HepG2 (cell line): ENCODE data around the gene TRAF5. TPM values are rescaled to one million over a fixed set of nuclear protein-coding genes. Genes with fewer than 3 reads are reported as not detected.
A peak's percentile ranks its signal among the peaks of the same experiment; 100 is the strongest.

ENCODE experiments used
- EHMT2 ChIP-seq: fragments of 200-600 bp; sonication (generic); IDR thresholded peaks from 2 replicates; pipeline ENCODE4 v1.7.0; 2017; ENCODE audit warnings: antibody characterized with exemption, low read depth, low read length, borderline replicate concordance
- FOXC1 ChIP-seq: sonication (generic); formaldehyde crosslinking; IDR thresholded peaks from 2 replicates; pipeline ENCODE4 v1.8.0; 2022; ENCODE audit warnings: mild to moderate bottlenecking, missing genetic modification reagents, borderline replicate concordance
- HES4 ChIP-seq: sonication (generic); formaldehyde crosslinking; IDR thresholded peaks from 2 replicates; pipeline ENCODE4 v1.9.0; 2021; ENCODE audit warnings: mild to moderate bottlenecking, missing genetic modification reagents, borderline replicate concordance
- KDM3A ChIP-seq: IDR thresholded peaks from 2 replicates; pipeline ENCODE4 v1.6.1; 2018; ENCODE audit warnings: low read depth, missing compliant biosample characterization
- NAIF1 ChIP-seq: sonication (generic); formaldehyde crosslinking; IDR thresholded peaks from 2 replicates; pipeline ENCODE4 v1.5.0; 2020; ENCODE audit warnings: mild to moderate bottlenecking, missing genetic modification reagents, borderline replicate concordance
- NFIC ChIP-seq: IDR thresholded peaks from 2 replicates; pipeline ENCODE4 v1.6.1; 2012; ENCODE audit warnings: mild to moderate bottlenecking, low read length, inconsistent platforms
- NFRKB ChIP-seq: fragments of 450-650 bp; IDR thresholded peaks from 2 replicates; pipeline ENCODE4 v1.6.1; 2017
- PHF20 ChIP-seq: sonication (generic); formaldehyde crosslinking; IDR thresholded peaks from 2 replicates; pipeline ENCODE4 v1.5.0; 2020; ENCODE audit warnings: mild to moderate bottlenecking, missing genetic modification reagents
- POLR2G ChIP-seq: fragments of 200-400 bp; formaldehyde crosslinking; IDR thresholded peaks from 2 replicates; pipeline ENCODE4 v1.6.1; 2018; ENCODE audit warnings: mild to moderate bottlenecking, low read depth, low read length, moderate library complexity
- RAD51 ChIP-seq: fragments of 450-650 bp; IDR thresholded peaks from 2 replicates; pipeline ENCODE4 v1.6.1; 2016; ENCODE audit warnings: borderline replicate concordance
- TP53 ChIP-seq: sonication (generic); formaldehyde crosslinking; conservative IDR thresholded peaks from 2 replicates; pipeline ENCODE4 v1.4.0; 2020; ENCODE audit warnings: missing genetic modification reagents
- ZFX ChIP-seq: sonication (generic); formaldehyde crosslinking; IDR thresholded peaks from 2 replicates; pipeline ENCODE4 v1.4.0; 2020; ENCODE audit warnings: mild to moderate bottlenecking, low read depth, missing genetic modification reagents, moderate library complexity
- ZNF225 ChIP-seq: sonication (generic); formaldehyde crosslinking; IDR thresholded peaks from 2 replicates; pipeline ENCODE4 v1.4.0; 2020; ENCODE audit warnings: mild to moderate bottlenecking, missing genetic modification reagents
- ZNF230 ChIP-seq: sonication (generic); formaldehyde crosslinking; IDR thresholded peaks from 2 replicates; pipeline ENCODE4 v1.4.0; 2020; ENCODE audit warnings: mild to moderate bottlenecking, missing genetic modification reagents
- ZNF382 ChIP-seq: sonication (generic); formaldehyde crosslinking; IDR thresholded peaks from 2 replicates; pipeline ENCODE4 v1.5.0; 2020; ENCODE audit warnings: missing genetic modification reagents, mild to moderate bottlenecking, borderline replicate concordance
- ZNF572 ChIP-seq: sonication (generic); formaldehyde crosslinking; IDR thresholded peaks from 2 replicates; pipeline ENCODE4 v1.5.1; 2020; ENCODE audit warnings: mild to moderate bottlenecking, missing genetic modification reagents
- ZNF629 ChIP-seq: sonication (generic); formaldehyde crosslinking; conservative IDR thresholded peaks from 2 replicates; pipeline ENCODE4 v1.5.0; 2020; ENCODE audit warnings: missing genetic modification reagents
- polyA plus RNA-seq, 8 experiments: library from polyadenylated mRNA; depleted of rRNA in 3 of 8; stranded (reverse) in 7 of 8; unstranded in 1 of 8; fragments of >200 nt; fragmentation: Illumina TruSeq in 4 of 8; extraction: Trizol in 4 of 8; gene quantifications; 2 replicates each; pipeline versions ENCODE4 v1.2.1 to v1.2.3, GENCODE V29; 2011 to 2016; ENCODE audit warnings: low read depth in 4 of 8, missing spikeins in 1 of 8, mixed read lengths in 1 of 8; ENCODE audit not compliant: insufficient read depth in 1 of 8
- total RNA-seq, 5 experiments: library from RNA; depleted of rRNA; stranded (reverse); fragments of >200 nt; fragmentation: Illumina TruSeq; extraction: Trizol; gene quantifications; 2 replicates each; pipeline ENCODE4 v1.2.3, GENCODE V29; 2016; ENCODE audit warnings: low read depth in 1 of 5
- TF ChIP-seq, protein P1 (sequence below), 2 experiments: fragments of 450-650 bp in 1 of 2; sonication (generic) in 1 of 2; formaldehyde crosslinking in 1 of 2; IDR thresholded peaks; 2 replicates each; pipeline versions ENCODE4 v1.6.1 to v1.8.0; 2016 to 2022; ENCODE audit warnings: antibody characterized with exemption in 1 of 2, mild to moderate bottlenecking in 1 of 2, missing genetic modification reagents in 1 of 2
- TF ChIP-seq, protein P2 (sequence below): sonication (generic); formaldehyde crosslinking; IDR thresholded peaks from 2 replicates; pipeline ENCODE4 v1.4.0; 2020; ENCODE audit warnings: missing genetic modification reagents
- TF ChIP-seq, protein P3 (sequence below): IDR thresholded peaks from 2 replicates; pipeline ENCODE4 v1.6.1; 2016; ENCODE audit warnings: missing genetic modification reagents, missing compliant biosample characterization

The TRAF5 gene
- total and polyA plus RNA-seq, 2 of the 13 experiments (the other 11 are each of a cell fraction or from before 2014, with no cell fraction given) = 0.27 to 1.6 TPM

DNA sequence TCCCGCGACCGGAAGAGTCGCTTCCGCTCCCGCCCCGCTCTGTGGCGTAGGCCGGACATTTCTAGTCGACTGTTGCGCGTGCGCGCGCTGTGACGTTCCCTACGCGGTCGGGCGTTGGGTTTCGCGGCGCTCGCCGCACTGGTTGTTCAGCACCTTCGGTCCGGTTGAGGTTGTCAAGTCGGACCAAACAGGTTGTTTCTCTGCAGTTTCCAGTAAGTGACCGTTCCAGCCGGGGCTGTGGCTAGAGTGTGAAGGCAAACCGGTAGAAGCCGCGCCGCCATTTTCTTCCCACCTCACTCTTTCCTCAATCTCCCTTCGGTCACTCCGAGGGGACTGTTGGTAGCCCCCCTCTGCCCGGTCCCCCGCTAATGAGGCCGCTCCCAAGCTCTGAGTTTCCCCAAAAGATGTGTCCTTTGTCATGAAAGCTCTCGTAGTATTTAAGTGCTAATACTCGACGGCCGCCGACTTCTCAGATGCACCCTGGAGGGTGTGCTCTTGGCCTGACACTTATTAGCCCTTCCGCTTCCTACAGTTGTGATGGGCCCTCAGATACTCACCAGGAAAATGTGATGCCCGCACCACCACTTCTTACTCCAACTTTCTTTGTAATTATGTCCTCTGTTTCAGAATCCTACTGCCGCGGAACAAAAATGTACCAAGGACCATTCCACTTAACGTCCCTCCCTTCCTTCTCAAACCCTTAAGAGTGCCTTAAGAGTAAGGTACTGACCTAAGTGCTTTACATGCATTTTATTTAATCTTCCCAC, 56.3 kb downstream of the TRAF5 start (continued):
- TF ChIP-seq, protein P1, sequence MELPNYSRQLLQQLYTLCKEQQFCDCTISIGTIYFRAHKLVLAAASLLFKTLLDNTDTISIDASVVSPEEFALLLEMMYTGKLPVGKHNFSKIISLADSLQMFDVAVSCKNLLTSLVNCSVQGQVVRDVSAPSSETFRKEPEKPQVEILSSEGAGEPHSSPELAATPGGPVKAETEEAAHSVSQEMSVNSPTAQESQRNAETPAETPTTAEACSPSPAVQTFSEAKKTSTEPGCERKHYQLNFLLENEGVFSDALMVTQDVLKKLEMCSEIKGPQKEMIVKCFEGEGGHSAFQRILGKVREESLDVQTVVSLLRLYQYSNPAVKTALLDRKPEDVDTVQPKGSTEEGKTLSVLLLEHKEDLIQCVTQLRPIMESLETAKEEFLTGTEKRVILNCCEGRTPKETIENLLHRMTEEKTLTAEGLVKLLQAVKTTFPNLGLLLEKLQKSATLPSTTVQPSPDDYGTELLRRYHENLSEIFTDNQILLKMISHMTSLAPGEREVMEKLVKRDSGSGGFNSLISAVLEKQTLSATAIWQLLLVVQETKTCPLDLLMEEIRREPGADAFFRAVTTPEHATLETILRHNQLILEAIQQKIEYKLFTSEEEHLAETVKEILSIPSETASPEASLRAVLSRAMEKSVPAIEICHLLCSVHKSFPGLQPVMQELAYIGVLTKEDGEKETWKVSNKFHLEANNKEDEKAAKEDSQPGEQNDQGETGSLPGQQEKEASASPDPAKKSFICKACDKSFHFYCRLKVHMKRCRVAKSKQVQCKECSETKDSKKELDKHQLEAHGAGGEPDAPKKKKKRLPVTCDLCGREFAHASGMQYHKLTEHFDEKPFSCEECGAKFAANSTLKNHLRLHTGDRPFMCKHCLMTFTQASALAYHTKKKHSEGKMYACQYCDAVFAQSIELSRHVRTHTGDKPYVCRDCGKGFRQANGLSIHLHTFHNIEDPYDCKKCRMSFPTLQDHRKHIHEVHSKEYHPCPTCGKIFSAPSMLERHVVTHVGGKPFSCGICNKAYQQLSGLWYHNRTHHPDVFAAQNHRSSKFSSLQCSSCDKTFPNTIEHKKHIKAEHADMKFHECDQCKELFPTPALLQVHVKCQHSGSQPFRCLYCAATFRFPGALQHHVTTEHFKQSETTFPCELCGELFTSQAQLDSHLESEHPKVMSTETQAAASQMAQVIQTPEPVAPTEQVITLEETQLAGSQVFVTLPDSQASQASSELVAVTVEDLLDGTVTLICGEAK (IDR thresholded peaks at IDR 0.05) = no peak
- TF ChIP-seq, protein P1 (CRISPR knock-in tag; IDR thresholded peaks at IDR 0.05) = peak; percentile 77
- TF ChIP-seq, protein P2, sequence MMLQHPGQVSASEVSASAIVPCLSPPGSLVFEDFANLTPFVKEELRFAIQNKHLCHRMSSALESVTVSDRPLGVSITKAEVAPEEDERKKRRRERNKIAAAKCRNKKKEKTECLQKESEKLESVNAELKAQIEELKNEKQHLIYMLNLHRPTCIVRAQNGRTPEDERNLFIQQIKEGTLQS (CRISPR knock-in tag) = no peak
- TF ChIP-seq ZNF230 (CRISPR knock-in tag) (peak; percentile 79; the same call in 1 of the 2 replicates), KDM3A (CRISPR knock-in tag) (peak; percentile 8; the same call in 1 of the 2 replicates), POLR2G (peak; percentile 97), FOXC1 (CRISPR knock-in tag) (0 out of 2 replicates have a peak, but pooled peaks have one; percentile 71), ZFX (CRISPR knock-in tag) (peak; percentile 84), RAD51 (no peak), TP53 (CRISPR knock-in tag) (peak; percentile 53; the same call in 1 of the 2 replicates), NFIC (no peak), EHMT2 (peak; percentile 66; the same call in 1 of the 2 replicates), ZNF572 (CRISPR knock-in tag) (peak; percentile 83; the same call in 1 of the 2 replicates), ZNF225 (CRISPR knock-in tag) (peak; percentile 47; the same call in 1 of the 2 replicates), PHF20 (CRISPR knock-in tag) (peak; percentile 77), NAIF1 (CRISPR knock-in tag) (peak; percentile 77), ZNF629 (CRISPR knock-in tag) (no peak), NFRKB (peak; percentile 35; the same call in 1 of the 2 replicates), ZNF382 (CRISPR knock-in tag) (no peak), HES4 (CRISPR knock-in tag) (peak; percentile 78; the same call in 1 of the 2 replicates)
- TF ChIP-seq, protein P3, sequence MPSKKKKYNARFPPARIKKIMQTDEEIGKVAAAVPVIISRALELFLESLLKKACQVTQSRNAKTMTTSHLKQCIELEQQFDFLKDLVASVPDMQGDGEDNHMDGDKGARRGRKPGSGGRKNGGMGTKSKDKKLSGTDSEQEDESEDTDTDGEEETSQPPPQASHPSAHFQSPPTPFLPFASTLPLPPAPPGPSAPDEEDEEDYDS = peak; percentile 63; the same call in 1 of the 2 replicates
